Measurements from ENCODE around the gene AKTIP.
A peak's percentile ranks its signal among the peaks of the same experiment; 100 is the strongest.

Gene AKTIP

DNA sequence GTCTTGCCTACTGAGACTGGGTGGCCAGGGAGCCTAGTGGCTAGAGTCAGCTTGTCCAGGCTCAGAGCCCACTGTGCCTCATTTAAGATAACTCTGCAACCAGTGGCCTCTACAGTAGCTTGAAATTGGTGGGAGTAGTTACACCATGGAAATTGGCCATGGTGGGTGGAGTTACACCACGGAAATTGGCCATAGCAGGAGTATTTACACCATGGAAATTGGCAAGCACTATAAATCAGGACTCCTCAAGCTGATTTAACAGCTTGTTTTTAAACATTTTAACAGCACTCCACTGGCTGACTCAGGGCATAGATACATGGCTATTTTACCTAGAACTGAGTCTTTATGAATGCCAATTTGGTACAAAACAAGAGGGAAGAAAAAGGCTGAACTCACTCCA lies 27.7 kb upstream of the AKTIP start:
- H3K27me3 ChIP-seq (replicated peaks; ENCODE audit: control insufficient read depth, insufficient read depth, low read length): peaks cover 2% of the 10 kb centered on the region
- H3K9ac ChIP-seq (ENCODE audit: low read length): no peak overlapping the region
- no peaks in the 10 kb centered on the region for H3K36me3 ChIP-seq (ENCODE audit: control insufficient read depth, insufficient read depth, low read length, severe bottlenecking)
- DNase-seq (ENCODE audit: low read depth): no peak
- H3K4me1 ChIP-seq (ENCODE audit: control insufficient read depth, insufficient read depth, low read length): peaks cover 5% of the 10 kb centered on the region
- no peak overlapping the region for H3K4me3 ChIP-seq (ENCODE audit: low read length)
- peaks cover 7% of the 10 kb centered on the region for H3K9me3 ChIP-seq (ENCODE audit: control insufficient read depth, low read length)

- Histone ChIP-seq H3K9ac (ENCODE audit: low read length) (no peak overlapping the region), H3K4me1 (ENCODE audit: control insufficient read depth, insufficient read depth, low read length) (peaks cover 4% of the 10 kb centered on the region), H3K9me3 (ENCODE audit: control insufficient read depth, low read length) (peaks cover 7% of the 10 kb centered on the region), H3K4me3 (ENCODE audit: low read length) (no peak overlapping the region), H3K27me3 (replicated peaks; ENCODE audit: control insufficient read depth, insufficient read depth, low read length) (peaks cover 2% of the 10 kb centered on the region), H3K36me3 (ENCODE audit: control insufficient read depth, insufficient read depth, low read length, severe bottlenecking) (no peaks in the 10 kb centered on the region)
- DNase-seq (ENCODE audit: low read depth): no peak
Measured at GRCh38 chr16:53530046-53530445, 27.0 kb upstream of the AKTIP start.

DNA sequence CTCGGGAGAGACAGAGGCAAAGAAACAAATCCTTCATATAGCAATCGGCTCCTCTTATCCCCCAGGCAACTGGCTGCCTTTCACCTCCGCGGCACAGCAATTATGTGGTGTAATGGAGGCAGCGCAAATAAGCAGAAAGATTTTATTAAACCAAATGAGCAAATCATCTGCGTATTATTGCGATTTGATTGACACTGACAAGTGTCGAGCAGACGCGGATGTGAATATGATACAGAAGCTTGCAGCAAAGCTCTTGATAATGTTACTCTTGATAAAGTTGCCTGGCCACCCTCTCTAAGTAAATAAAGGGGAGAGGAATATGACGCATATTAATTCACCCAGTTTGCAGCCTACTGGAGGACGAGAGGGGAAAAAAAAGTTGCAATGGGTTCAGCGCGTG lies 26.5 kb upstream of the AKTIP start:
- peaks cover 7% of the 10 kb centered on the region for H3K9me3 ChIP-seq (ENCODE audit: control insufficient read depth, low read length)
- no peak for DNase-seq (ENCODE audit: low read depth)
- H3K4me1 ChIP-seq (ENCODE audit: control insufficient read depth, insufficient read depth, low read length): no peaks in the 10 kb centered on the region
- no peak overlapping the region for H3K9ac ChIP-seq (ENCODE audit: low read length)
- H3K36me3 ChIP-seq (ENCODE audit: control insufficient read depth, insufficient read depth, low read length, severe bottlenecking): no peaks in the 10 kb centered on the region
- peaks cover 2% of the 10 kb centered on the region for H3K27me3 ChIP-seq (replicated peaks; ENCODE audit: control insufficient read depth, insufficient read depth, low read length)
- H3K4me3 ChIP-seq (ENCODE audit: low read length): no peak overlapping the region

DNA sequence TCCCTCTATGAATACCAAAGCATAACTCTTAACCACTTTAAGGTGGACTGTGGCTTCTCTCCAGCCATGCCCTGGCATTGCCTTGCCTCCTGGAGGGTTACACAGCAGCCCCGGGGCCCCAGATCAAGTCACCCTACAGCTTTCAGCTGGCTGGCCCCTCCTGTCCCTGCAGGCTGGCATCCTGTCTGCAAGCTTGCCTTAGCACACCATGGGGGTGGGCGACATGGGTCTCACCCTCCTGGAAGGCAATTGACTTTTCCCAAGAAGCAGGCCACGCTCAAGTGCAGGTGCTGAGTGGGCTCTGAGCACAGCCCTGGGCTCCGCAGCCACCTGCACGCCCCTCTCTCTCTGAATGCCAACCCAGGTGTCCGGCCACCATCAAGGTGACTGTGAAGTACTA lies 25.8 kb upstream of the AKTIP start:
- H3K4me3 ChIP-seq (ENCODE audit: low read length): no peak overlapping the region
- H3K36me3 ChIP-seq (ENCODE audit: control insufficient read depth, insufficient read depth, low read length, severe bottlenecking): no peaks in the 10 kb centered on the region
- peaks cover 4% of the 10 kb centered on the region for H3K27me3 ChIP-seq (replicated peaks; ENCODE audit: control insufficient read depth, insufficient read depth, low read length)
- DNase-seq (ENCODE audit: low read depth): no peak
- no peak overlapping the region for H3K9ac ChIP-seq (ENCODE audit: low read length)
- peaks cover 7% of the 10 kb centered on the region for H3K9me3 ChIP-seq (ENCODE audit: control insufficient read depth, low read length)
- no peaks in the 10 kb centered on the region for H3K4me1 ChIP-seq (ENCODE audit: control insufficient read depth, insufficient read depth, low read length)

GRCh38 chr16:53523971-53524548 lies 21.1 kb upstream of the AKTIP start:
- Histone ChIP-seq H3K27me3 (replicated peaks; ENCODE audit: control insufficient read depth, insufficient read depth, low read length) (peaks cover 7% of the 10 kb centered on the region), H3K4me3 (ENCODE audit: low read length) (no peak overlapping the region), H3K36me3 (ENCODE audit: control insufficient read depth, insufficient read depth, low read length, severe bottlenecking) (no peaks in the 10 kb centered on the region), H3K9me3 (ENCODE audit: control insufficient read depth, low read length) (no peaks in the 10 kb centered on the region), H3K9ac (ENCODE audit: low read length) (no peak overlapping the region), H3K4me1 (ENCODE audit: control insufficient read depth, insufficient read depth, low read length) (peaks cover 13% of the 10 kb centered on the region)
- DNase-seq (ENCODE audit: low read depth): no peak

DNA sequence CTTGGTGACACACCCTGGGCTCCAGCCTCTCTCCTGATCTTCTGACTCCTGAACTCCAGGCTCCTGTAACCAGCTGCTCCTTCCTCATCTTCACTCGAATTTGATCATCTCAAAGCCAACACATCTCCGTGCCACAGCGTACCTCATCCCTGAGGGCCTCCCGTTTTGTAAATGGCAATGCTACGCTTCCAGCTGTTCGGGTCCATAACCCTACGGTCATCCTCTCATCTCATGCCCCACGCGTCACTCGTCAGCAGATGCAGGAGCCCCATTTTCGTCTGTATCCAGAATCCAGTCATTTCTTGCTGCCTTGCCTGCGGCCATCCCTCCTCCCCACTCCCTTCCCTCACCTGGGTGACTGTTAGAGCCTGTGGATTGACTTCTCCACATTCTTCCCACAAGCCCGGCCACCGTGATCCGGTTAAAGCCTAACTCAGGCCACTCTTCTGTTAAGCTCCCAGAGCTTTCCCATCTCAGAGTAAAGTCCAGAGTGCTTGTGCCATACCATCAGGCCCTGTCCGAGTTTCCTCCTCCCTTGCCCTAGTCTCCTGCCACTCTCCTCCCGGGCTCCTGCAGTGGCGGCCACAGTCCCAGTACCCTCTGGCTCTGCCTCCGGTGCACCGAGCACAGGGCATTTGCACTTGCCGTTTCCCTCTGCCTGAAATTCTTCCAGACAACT lies 20.3 kb upstream of the AKTIP start:
- no peak overlapping the region for H3K9ac ChIP-seq (ENCODE audit: low read length)
- peaks cover 7% of the 10 kb centered on the region for H3K27me3 ChIP-seq (replicated peaks; ENCODE audit: control insufficient read depth, insufficient read depth, low read length)
- H3K4me3 ChIP-seq (ENCODE audit: low read length): no peak overlapping the region
- no peaks in the 10 kb centered on the region for H3K36me3 ChIP-seq (ENCODE audit: control insufficient read depth, insufficient read depth, low read length, severe bottlenecking)
- DNase-seq (ENCODE audit: low read depth): no peak
- peaks cover 13% of the 10 kb centered on the region for H3K4me1 ChIP-seq (ENCODE audit: control insufficient read depth, insufficient read depth, low read length)
- no peaks in the 10 kb centered on the region for H3K9me3 ChIP-seq (ENCODE audit: control insufficient read depth, low read length)

DNA sequence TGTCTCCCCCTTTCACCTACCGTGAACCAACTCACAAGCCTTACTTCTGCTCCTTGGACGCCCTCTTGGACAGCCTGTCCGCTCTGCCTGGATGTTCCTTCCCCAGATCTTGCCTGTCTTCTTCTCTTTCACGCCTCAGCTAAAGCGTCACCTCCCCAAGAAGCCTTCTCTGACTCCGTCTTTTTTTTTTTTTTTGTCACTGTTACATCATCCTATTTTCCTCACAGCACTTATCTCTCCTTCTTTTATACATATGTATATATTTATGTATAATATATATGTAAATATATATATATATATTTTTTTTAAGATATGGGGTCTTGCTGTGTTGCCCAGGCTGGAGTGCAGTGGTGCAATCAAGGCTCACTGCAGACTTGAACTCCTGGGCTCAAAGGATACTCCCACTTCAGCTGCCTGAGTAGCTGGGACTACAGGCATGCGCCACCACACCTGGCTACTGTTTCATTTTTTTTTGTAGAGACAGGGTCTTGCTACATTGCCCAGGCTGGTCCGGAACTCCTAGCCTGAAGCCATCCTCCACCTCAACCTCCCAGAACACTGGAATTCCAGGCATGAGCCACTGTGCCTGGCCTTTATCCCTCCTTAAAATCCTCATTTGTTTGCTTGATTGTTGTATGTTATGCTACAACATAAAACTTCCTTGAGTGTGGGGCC lies 16.5 kb upstream of the AKTIP start:
- H3K4me1 ChIP-seq (ENCODE audit: control insufficient read depth, insufficient read depth, low read length): peaks cover 13% of the 10 kb centered on the region
- H3K36me3 ChIP-seq (ENCODE audit: control insufficient read depth, insufficient read depth, low read length, severe bottlenecking): no peaks in the 10 kb centered on the region
- H3K9ac ChIP-seq (ENCODE audit: low read length): no peak overlapping the region
- no peaks in the 10 kb centered on the region for H3K9me3 ChIP-seq (ENCODE audit: control insufficient read depth, low read length)
- DNase-seq (ENCODE audit: low read depth): no peak
- peaks cover 10% of the 10 kb centered on the region for H3K27me3 ChIP-seq (replicated peaks; ENCODE audit: control insufficient read depth, insufficient read depth, low read length)
- H3K4me3 ChIP-seq (ENCODE audit: low read length): no peak overlapping the region

- Histone ChIP-seq H3K9me3 (ENCODE audit: control insufficient read depth, low read length) (no peaks in the 10 kb centered on the region), H3K36me3 (ENCODE audit: control insufficient read depth, insufficient read depth, low read length, severe bottlenecking) (no peaks in the 10 kb centered on the region), H3K4me1 (ENCODE audit: control insufficient read depth, insufficient read depth, low read length) (peaks cover 13% of the 10 kb centered on the region), H3K9ac (ENCODE audit: low read length) (no peak overlapping the region), H3K4me3 (ENCODE audit: low read length) (no peak overlapping the region), H3K27me3 (replicated peaks; ENCODE audit: control insufficient read depth, insufficient read depth, low read length) (peaks cover 8% of the 10 kb centered on the region)
- peak; percentile 10 for DNase-seq (ENCODE audit: low read depth)
Measured at GRCh38 chr16:53518550-53519416, 15.8 kb upstream of the AKTIP start.

DNA sequence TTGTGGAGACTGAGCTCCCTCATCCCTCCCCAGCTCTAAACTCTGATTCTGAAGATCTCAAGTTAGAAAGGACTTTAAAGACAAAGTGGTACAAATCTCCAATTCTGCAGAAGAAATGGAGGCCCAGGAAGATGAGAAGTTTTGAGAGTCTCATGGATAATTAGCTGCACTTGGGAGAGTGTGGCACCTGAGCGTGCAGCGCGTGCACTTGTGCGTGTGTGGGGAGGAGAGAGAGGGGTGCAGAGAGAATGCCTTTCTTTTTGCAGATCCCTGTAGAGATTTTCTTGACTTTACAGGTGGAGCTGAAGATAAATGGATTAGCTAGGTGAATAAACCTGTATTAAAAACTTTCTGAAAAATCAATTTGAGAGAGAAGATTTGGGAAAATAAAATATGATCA lies 14.8 kb upstream of the AKTIP start:
- H3K36me3 ChIP-seq (ENCODE audit: control insufficient read depth, insufficient read depth, low read length, severe bottlenecking): no peaks in the 10 kb centered on the region
- H3K4me3 ChIP-seq (ENCODE audit: low read length): no peak overlapping the region
- peaks cover 5% of the 10 kb centered on the region for H3K27me3 ChIP-seq (replicated peaks; ENCODE audit: control insufficient read depth, insufficient read depth, low read length)
- peaks cover 13% of the 10 kb centered on the region for H3K4me1 ChIP-seq (ENCODE audit: control insufficient read depth, insufficient read depth, low read length)
- DNase-seq (ENCODE audit: low read depth): no peak
- H3K9me3 ChIP-seq (ENCODE audit: control insufficient read depth, low read length): no peaks in the 10 kb centered on the region
- H3K9ac ChIP-seq (ENCODE audit: low read length): no peak overlapping the region

GRCh38 chr16:53515811-53516210 lies 12.8 kb upstream of the AKTIP start:
- Histone ChIP-seq H3K4me3 (ENCODE audit: low read length) (no peak overlapping the region), H3K9ac (ENCODE audit: low read length) (no peak overlapping the region), H3K27me3 (replicated peaks; ENCODE audit: control insufficient read depth, insufficient read depth, low read length) (peaks cover 5% of the 10 kb centered on the region), H3K9me3 (ENCODE audit: control insufficient read depth, low read length) (no peaks in the 10 kb centered on the region), H3K36me3 (ENCODE audit: control insufficient read depth, insufficient read depth, low read length, severe bottlenecking) (no peaks in the 10 kb centered on the region), H3K4me1 (ENCODE audit: control insufficient read depth, insufficient read depth, low read length) (peaks cover 9% of the 10 kb centered on the region)
- DNase-seq (ENCODE audit: low read depth): no peak

DNA sequence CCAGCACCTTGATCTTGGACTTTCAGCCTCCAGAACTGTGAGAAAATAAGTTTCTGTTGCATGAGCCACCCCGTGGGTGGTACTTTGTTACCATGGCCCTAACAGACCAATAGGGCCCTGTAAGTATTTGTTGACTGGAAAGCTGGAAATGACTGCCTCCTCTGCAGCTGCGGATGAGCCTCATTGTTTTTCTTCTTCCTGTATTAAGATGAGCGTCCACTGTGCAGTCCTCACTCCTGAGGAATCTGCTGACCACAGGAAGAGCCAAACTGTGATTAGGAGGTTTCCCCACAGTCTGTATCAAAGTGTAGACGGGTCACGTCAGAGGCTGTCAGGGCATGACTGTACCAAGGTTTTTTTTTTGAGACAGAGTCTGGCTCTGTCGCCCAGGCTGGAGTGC lies 12.2 kb upstream of the AKTIP start:
- Histone ChIP-seq H3K36me3 (ENCODE audit: control insufficient read depth, insufficient read depth, low read length, severe bottlenecking) (no peaks in the 10 kb centered on the region), H3K4me1 (ENCODE audit: control insufficient read depth, insufficient read depth, low read length) (peaks cover 5% of the 10 kb centered on the region), H3K27me3 (replicated peaks; ENCODE audit: control insufficient read depth, insufficient read depth, low read length) (peaks cover 5% of the 10 kb centered on the region), H3K4me3 (ENCODE audit: low read length) (no peak overlapping the region), H3K9me3 (ENCODE audit: control insufficient read depth, low read length) (no peaks in the 10 kb centered on the region), H3K9ac (ENCODE audit: low read length) (no peak overlapping the region)
- no peak for DNase-seq (ENCODE audit: low read depth)
